ENCODE measurements around the gene MCTP1. TPM values are rescaled to one million over a fixed set of nuclear protein-coding genes. Genes with fewer than 3 reads are reported as not detected.

The MCTP1 gene
- total and polyA plus RNA-seq, 2 of the 8 experiments (the other 6 are each of a cell fraction or from before 2014, with no cell fraction given), result 0.56 to 3.4 TPM

DNA sequence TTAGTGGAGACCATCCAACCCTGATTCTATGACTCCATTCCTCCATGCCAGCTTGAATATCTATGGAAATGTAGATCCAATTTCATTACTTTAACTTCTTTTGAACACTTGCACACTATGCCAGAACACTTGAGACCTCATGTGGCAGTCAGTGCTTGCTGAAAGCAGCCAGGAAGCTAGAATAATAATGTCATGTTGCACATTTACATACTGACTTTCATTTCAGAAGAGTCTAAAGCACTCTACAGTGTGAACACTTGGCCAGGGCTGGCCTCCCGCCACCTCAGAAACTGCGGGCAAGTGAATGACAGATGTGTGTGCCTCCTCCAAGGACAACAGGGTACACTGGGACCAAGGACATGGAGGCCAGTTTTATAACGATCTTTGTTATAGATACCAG is 569.1 kb downstream of the MCTP1 start:
- no peak for FAIRE-seq
- H2AFZ ChIP-seq (ENCODE audit: low read length), result no peak overlapping the region

More for the DNA sequence above, 569.1 kb downstream of the MCTP1 start:
- H3K27ac ChIP-seq (ENCODE audit: low read depth, low read length), result no peak overlapping the region
- no peaks in the 10 kb centered on the region for H3K27me3 ChIP-seq (replicated peaks in 1 of 4; ENCODE audit: control insufficient read depth in 3 of 4, extremely low read depth in 1 of 4, insufficient read depth in 3 of 4, low read length in 3 of 4)
- H3K4ac ChIP-seq (replicated peaks; ENCODE audit: insufficient read length, low read depth, low read length), result no peak overlapping the region
- no peaks in the 10 kb centered on the region; a peak in 1 of 8 replicates for H3K36me3 ChIP-seq (ENCODE audit: control insufficient read depth in 2 of 4, insufficient read depth in 4 of 4, low read length in 3 of 4)
- H3K56ac ChIP-seq (replicated peaks; ENCODE audit: insufficient read length, low read depth, low read length), result no peak overlapping the region
- no peak for DNase-seq (ENCODE audit: low read depth in 1 of 2, low spot score in 2 of 2)
- H2BK15ac ChIP-seq (ENCODE audit: low read length), result no peak overlapping the region
- H3K4me2 ChIP-seq (ENCODE audit: insufficient read depth in 1 of 2, low read depth in 2 of 2, low read length in 2 of 2), result no peak overlapping the region
- no peak overlapping the region for H3K14ac ChIP-seq (ENCODE audit: insufficient read length)
- no peaks in the 10 kb centered on the region for H4K20me1 ChIP-seq (replicated peaks in 1 of 2; ENCODE audit: control insufficient read depth in 1 of 2, insufficient read depth in 2 of 2, low read length in 2 of 2)
- H2BK12ac ChIP-seq (ENCODE audit: low read depth, low read length), result no peak overlapping the region
- ChIA-PET CTCF (ENCODE audit: partially characterized antibody) (interaction anchor here (1.2 to 1.7 kb wide), 3 partner anchors 22 to 178 kb away, joined by 3 to 5 read pairs (median 4); no protein-coding TSS in a partner anchor), POLR2A (ENCODE audit: partially characterized antibody) (interaction anchor here (0.7 to 1.0 kb wide), 2 partner anchors 8 to 116 kb away, joined by 3 read pairs; no protein-coding TSS in a partner anchor)
- H4K8ac ChIP-seq (ENCODE audit: extremely low read depth, insufficient read depth, low read length), result no peak overlapping the region
- no peak overlapping the region for H2BK5ac ChIP-seq (ENCODE audit: low read depth, low read length)
- H3K18ac ChIP-seq (ENCODE audit: extremely low read depth, low read length), result no peak overlapping the region
- no peaks in the 10 kb centered on the region for H3K4me1 ChIP-seq (replicated peaks in 1 of 4; ENCODE audit: control insufficient read depth in 3 of 4, insufficient read depth in 4 of 4, low read length in 3 of 4)
- no peak overlapping the region for H2AK5ac ChIP-seq (ENCODE audit: low read depth, low read length)
- H4K91ac ChIP-seq (replicated peaks; ENCODE audit: insufficient read length, low read length), result no peak overlapping the region
- H3K9me3 ChIP-seq (ENCODE audit: insufficient read depth in 2 of 2, low read depth in 1 of 2, low read length in 1 of 2), result no peaks in the 10 kb centered on the region
- no peaks in the 10 kb centered on the region for H3K79me2 ChIP-seq (ENCODE audit: control insufficient read depth in 1 of 2, insufficient read depth in 2 of 2, low read length in 2 of 2)
- H3K9ac ChIP-seq (replicated peaks in 1 of 4; ENCODE audit: extremely low read depth in 1 of 4, low read depth in 3 of 4, low read length in 3 of 4), result no peak overlapping the region
- no peak overlapping the region for H2BK120ac ChIP-seq (replicated peaks; ENCODE audit: low read depth, low read length)
- no peak overlapping the region for H3K23ac ChIP-seq (ENCODE audit: insufficient read length)
- H3K23me2 ChIP-seq (ENCODE audit: low read depth, low read length), result no peaks in the 10 kb centered on the region
- no peak for TF ChIP-seq CBX8 (IDR thresholded peaks at IDR 0.05; ENCODE audit: borderline replicate concordance, low read depth, low read length)
- TF ChIP-seq BCL11A (IDR thresholded peaks at IDR 0.05; ENCODE audit: low read depth in 2 of 2, low read length in 2 of 2), result no peak
- TF ChIP-seq KDM4A (IDR thresholded peaks at IDR 0.05; ENCODE audit: low read depth, low read length, severe bottlenecking), result no peak
- TF ChIP-seq, protein P1, sequence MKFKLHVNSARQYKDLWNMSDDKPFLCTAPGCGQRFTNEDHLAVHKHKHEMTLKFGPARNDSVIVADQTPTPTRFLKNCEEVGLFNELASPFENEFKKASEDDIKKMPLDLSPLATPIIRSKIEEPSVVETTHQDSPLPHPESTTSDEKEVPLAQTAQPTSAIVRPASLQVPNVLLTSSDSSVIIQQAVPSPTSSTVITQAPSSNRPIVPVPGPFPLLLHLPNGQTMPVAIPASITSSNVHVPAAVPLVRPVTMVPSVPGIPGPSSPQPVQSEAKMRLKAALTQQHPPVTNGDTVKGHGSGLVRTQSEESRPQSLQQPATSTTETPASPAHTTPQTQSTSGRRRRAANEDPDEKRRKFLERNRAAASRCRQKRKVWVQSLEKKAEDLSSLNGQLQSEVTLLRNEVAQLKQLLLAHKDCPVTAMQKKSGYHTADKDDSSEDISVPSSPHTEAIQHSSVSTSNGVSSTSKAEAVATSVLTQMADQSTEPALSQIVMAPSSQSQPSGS (IDR thresholded peaks at IDR 0.05; ENCODE audit: low read length), result no peak
- no peak for TF ChIP-seq RFX5 (IDR thresholded peaks at IDR 0.05; ENCODE audit: borderline replicate concordance, low read depth, low read length)
- TF ChIP-seq RNF2 (IDR thresholded peaks at IDR 0.05; ENCODE audit: borderline replicate concordance, low read depth, low read length, missing control alignments, poor library complexity, severe bottlenecking), result no peak
- no peak for TF ChIP-seq RAD21 (IDR thresholded peaks at IDR 0.05 in 1 of 2, conservative IDR thresholded peaks at IDR 0.05 in 1 of 2; ENCODE audit: low read depth in 2 of 2, low read length in 2 of 2)
- TF ChIP-seq CBX5 (IDR thresholded peaks at IDR 0.05; ENCODE audit: low read depth, low read length), result no peak
- no peak for TF ChIP-seq CHD2 (IDR thresholded peaks at IDR 0.05; ENCODE audit: low read length)
- no peak for TF ChIP-seq EZH2 (IDR thresholded peaks at IDR 0.05; ENCODE audit: low read depth, low read length, severe bottlenecking)
- no peak for TF ChIP-seq NRF1 (IDR thresholded peaks at IDR 0.05; ENCODE audit: low read depth, low read length)
- no peak overlapping the region for H3K4me3 ChIP-seq (ENCODE audit: extremely low read depth in 1 of 4, insufficient read depth in 2 of 4, low read depth in 3 of 4, low read length in 4 of 4)
- H2BK20ac ChIP-seq (ENCODE audit: low read length), result no peak overlapping the region
- WGBS, 2 experiments (ENCODE audit: extremely low coverage in 1 of 2, insufficient coverage in 1 of 2, insufficient read length in 1 of 2, insufficient replicate concordance in 2 of 2, low coverage in 1 of 2, low lambda C conversion rate in 2 of 2, missing lambda C conversion rate in 1 of 2), result 91% methylated on average over 3 of the region's 3 CpGs; no CpG with 5 or more reads in 1 of the 2 experiments
- no peak overlapping the region for H4K5ac ChIP-seq (ENCODE audit: insufficient read length, low read depth, low read length)
- no peaks in the 10 kb centered on the region for H3K79me1 ChIP-seq (ENCODE audit: low read depth, low read length)

Data from H1 (cell line).